ENCODE results near the gene ARF1. TPM values are rescaled to one million over a fixed set of nuclear protein-coding genes. Genes with fewer than 3 reads are reported as not detected.

The ARF1 gene
- polyA plus RNA-seq, 1 experiment = 933 TPM

DNA sequence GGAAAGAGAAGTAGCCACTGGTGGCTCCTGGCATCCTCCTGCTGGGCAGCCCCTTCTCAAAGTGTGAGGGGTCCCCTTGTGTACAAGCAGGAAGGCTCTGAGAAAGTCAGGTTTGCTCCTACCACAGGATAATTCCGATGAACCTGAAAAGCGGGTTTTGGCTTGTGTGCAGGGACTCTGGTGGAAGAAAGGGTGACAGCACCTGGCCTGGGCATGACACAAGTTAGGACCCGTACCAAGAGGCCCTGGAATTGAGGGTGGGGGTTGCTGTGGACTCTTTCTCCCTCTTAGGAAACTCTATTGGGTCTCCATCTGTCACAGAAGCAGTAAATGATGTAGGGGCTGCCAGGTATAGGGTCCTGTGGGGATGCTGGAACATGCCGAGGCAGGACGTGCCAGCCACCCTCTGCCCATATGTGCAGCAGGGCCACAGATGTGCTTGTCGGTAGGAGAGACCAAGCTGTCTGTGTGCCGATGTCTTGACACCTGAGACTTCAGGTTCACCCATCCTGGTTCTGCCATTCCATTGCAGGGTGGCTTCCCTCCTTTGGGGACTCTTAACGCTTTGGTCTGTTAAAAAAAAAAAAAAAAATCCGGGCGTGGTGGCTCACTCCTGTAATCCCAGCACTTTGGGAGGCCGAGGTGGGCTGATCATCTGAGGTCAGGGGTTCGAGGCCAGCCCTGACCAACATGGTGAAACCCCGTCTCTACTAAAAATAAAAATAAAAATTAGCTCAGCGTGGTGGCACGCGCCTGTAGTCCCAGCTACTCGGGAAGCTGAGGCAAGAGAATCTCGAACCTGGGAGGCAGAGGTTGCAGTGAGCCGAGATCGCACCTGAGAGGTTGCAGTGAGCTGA lies 10.8 kb downstream of the ARF1 start:
- DNase-seq (ENCODE audit: low read depth) = no peak
- Histone ChIP-seq H3K4me3 (ENCODE audit: low read depth, low read length) (no peak overlapping the region), H3K36me3 (ENCODE audit: control insufficient read depth, insufficient read depth, low read length) (peaks cover 36% of the 10 kb centered on the region), H3K27me3 (ENCODE audit: control insufficient read depth, insufficient read depth, low read length) (no peaks in the 10 kb centered on the region)
- TF ChIP-seq, protein P1, sequence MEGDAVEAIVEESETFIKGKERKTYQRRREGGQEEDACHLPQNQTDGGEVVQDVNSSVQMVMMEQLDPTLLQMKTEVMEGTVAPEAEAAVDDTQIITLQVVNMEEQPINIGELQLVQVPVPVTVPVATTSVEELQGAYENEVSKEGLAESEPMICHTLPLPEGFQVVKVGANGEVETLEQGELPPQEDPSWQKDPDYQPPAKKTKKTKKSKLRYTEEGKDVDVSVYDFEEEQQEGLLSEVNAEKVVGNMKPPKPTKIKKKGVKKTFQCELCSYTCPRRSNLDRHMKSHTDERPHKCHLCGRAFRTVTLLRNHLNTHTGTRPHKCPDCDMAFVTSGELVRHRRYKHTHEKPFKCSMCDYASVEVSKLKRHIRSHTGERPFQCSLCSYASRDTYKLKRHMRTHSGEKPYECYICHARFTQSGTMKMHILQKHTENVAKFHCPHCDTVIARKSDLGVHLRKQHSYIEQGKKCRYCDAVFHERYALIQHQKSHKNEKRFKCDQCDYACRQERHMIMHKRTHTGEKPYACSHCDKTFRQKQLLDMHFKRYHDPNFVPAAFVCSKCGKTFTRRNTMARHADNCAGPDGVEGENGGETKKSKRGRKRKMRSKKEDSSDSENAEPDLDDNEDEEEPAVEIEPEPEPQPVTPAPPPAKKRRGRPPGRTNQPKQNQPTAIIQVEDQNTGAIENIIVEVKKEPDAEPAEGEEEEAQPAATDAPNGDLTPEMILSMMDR (IDR thresholded peaks at IDR 0.05; ENCODE audit: insufficient read depth, low read depth, low read length) = no peak
- POLR2A ChIA-PET = no interaction called here
- CTCF ChIA-PET = no interaction called here

DNA sequence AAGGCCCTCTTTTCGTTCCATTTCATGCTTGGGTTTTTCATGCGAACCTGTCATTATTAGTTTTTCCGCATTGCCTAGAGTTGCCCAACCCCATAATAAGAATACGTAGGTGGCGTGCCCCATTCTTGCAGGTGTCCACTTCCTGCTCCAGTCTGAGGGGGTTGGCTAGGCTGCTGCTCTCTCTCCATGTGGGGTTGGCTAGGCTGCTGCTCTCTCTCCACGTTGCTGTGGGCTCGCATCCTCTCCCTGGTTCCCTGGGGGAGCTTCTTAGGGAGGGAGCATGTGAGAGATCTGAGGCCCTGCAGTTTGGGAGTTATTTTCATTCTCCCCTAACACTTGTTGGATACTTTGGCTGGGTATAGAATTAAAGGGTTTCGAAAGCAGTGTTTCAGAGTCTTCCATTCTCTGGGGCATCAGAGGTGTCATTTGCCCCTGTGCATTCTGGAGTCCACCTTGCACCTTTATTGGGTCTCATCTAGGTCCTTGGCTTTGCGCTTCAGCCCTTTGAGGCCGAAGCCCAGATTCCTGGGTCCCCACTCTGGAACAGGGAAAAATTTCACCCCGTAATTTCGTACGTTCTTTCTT lies 12.0 kb downstream of the ARF1 start:
- ChIA-PET POLR2A (no interaction called here), CTCF (no interaction called here)

DNA sequence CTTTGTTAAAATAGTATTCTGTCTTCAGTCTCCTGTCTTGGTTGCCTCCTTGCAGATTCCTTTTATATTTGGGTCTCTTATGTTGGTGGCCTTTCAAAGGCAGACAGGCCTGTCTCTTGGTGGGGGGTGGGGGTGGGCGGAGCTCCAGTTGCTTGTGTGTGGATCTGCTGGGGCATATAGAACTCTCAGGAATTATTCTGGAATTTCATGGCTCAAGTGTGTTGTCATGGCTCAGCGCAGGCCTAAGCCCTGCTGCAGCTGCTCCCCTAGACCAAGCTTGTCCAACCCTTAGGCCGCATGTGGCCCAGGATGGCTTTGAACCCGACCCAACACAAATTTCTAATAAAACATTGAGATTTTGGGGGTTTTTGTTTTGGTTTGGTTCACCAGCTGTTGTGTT lies 12.7 kb downstream of the ARF1 start:
- H3K27me3 ChIP-seq (ENCODE audit: control insufficient read depth, insufficient read depth, low read length) = no peaks in the 10 kb centered on the region
- TF ChIP-seq, protein P1 (IDR thresholded peaks at IDR 0.05; ENCODE audit: insufficient read depth, low read depth, low read length) = no peak
- no peak for DNase-seq (ENCODE audit: low read depth)
- H3K36me3 ChIP-seq (ENCODE audit: control insufficient read depth, insufficient read depth, low read length) = peaks cover 38% of the 10 kb centered on the region
- ChIA-PET CTCF (no interaction called here), POLR2A (no interaction called here)
- no peak overlapping the region for H3K4me3 ChIP-seq (ENCODE audit: low read depth, low read length)

More for the DNA sequence above, 12.0 kb downstream of the ARF1 start:
- H3K36me3 ChIP-seq (ENCODE audit: control insufficient read depth, insufficient read depth, low read length) = peaks cover 37% of the 10 kb centered on the region
- TF ChIP-seq, protein P1 (IDR thresholded peaks at IDR 0.05; ENCODE audit: insufficient read depth, low read depth, low read length) = no peak
- H3K27me3 ChIP-seq (ENCODE audit: control insufficient read depth, insufficient read depth, low read length) = no peaks in the 10 kb centered on the region
- no peak for DNase-seq (ENCODE audit: low read depth)
- H3K4me3 ChIP-seq (ENCODE audit: low read depth, low read length) = no peak overlapping the region

DNA sequence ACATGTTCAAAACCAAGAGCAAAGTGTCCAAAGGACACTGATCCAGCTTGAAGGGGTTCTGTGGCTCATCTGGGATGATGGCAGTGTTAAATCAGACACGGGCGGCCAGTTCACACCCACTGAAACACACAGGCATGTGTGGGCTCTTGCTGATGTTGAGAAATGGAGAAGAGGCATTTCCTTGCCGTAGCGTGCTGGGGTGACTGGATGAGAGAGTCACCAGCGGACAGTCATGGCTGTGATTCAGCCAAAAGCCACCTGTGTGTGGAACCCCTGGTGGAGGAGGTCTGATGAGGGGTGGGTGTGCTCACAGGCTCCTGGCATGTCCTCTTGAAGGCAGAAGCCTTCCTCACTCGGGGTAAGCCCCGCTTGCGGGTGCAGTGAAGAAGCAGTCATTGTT lies 13.4 kb downstream of the ARF1 start:
- ChIA-PET POLR2A (no interaction called here), CTCF (no interaction called here)
- Histone ChIP-seq H3K4me3 (ENCODE audit: low read depth, low read length) (no peak overlapping the region), H3K27me3 (ENCODE audit: control insufficient read depth, insufficient read depth, low read length) (no peaks in the 10 kb centered on the region), H3K36me3 (ENCODE audit: control insufficient read depth, insufficient read depth, low read length) (peaks cover 40% of the 10 kb centered on the region)
- DNase-seq (ENCODE audit: low read depth) = no peak
- TF ChIP-seq, protein P1 (IDR thresholded peaks at IDR 0.05; ENCODE audit: insufficient read depth, low read depth, low read length) = no peak

DNA sequence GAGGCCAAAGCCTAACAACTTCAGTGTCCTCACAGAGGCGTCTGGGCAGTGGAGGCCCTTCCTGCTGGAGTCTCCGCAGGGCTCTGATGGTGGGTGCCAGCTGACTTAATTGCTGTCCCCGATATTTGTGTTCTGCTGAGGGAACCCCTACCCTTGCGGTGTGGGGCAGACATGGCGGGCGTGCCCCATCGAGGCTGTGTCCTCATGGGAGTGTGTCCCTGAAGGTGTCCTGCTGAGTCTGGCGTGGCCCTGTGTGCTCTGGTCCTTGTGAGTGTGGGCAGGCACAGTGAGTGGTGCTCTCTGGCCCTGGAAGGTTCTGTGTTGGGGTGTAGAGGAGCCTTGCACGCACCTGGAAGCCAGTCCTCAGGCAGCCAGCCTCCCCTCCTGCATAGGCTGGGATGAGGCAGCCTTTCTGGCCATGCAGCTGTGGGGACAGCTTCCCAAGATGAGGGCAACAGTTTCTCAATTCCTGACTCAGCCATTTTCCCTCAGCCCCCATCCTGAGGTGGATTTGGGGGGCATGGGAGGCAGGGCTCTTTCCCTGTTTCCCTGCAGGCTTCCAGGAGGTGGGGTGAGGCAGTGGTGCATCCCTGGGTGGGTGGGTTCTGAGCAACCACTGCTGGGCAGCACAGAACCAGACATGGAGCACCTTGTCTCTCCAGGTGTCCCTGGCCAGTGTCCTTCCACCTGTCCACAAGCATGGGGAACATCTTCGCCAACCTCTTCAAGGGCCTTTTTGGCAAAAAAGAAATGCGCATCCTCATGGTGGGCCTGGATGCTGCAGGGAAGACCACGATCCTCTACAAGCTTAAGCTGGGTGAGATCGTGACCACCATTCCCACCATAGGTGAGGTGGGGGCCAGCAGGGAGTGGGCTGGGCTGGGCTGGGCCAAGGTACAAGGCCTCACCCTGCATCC lies 14.2 kb downstream of the ARF1 start:
- ChIA-PET POLR2A (no interaction called here), CTCF (interaction anchor here (1.1 kb wide), 1 partner anchor 335 kb away, joined by 3 read pairs; no protein-coding TSS in a partner anchor)

More for the DNA sequence above, 14.2 kb downstream of the ARF1 start:
- H3K27me3 ChIP-seq (ENCODE audit: control insufficient read depth, insufficient read depth, low read length) = no peaks in the 10 kb centered on the region
- peaks cover 41% of the 10 kb centered on the region for H3K36me3 ChIP-seq (ENCODE audit: control insufficient read depth, insufficient read depth, low read length)
- TF ChIP-seq, protein P1 (IDR thresholded peaks at IDR 0.05; ENCODE audit: insufficient read depth, low read depth, low read length) = no peak
- DNase-seq (ENCODE audit: low read depth) = no peak
- no peak overlapping the region for H3K4me3 ChIP-seq (ENCODE audit: low read depth, low read length)
